ENCODE results near the gene TNP2.

DNA sequence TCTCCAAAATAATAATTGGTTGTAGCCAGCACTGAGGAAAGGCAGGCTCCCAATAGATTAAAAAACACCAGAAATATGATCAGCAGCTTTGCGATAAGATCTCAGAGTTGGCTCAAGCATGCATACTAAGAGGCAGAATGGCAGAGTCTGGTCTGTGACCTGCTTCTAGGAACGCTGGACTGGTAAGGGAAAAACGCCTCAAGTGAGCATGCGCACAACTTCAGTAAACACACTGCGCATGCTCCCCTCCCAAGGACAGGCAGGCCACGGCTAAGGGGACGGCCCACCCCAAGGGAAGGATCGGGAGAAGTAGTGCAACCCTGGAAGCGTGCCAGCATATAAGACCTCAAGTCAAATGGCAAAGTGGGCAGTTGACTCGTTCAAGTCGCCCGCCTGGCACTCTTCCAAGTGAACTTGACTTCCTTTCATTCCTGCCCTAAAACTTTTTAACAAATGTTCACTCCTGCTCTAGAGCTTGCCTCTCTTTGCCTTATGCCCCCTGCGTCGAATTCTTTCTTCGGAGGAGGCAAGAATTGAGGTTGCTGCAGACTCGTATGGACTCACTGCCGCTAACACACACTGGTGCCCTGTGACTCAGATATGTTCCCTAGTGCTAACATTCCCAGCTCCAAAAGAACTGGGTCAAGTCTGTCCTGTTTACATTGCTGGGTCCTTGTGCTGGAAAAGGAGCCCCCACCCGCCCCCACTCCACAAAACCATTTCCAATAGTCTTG lies 34.4 kb upstream of the TNP2 start:
- TF ChIP-seq, protein P1, sequence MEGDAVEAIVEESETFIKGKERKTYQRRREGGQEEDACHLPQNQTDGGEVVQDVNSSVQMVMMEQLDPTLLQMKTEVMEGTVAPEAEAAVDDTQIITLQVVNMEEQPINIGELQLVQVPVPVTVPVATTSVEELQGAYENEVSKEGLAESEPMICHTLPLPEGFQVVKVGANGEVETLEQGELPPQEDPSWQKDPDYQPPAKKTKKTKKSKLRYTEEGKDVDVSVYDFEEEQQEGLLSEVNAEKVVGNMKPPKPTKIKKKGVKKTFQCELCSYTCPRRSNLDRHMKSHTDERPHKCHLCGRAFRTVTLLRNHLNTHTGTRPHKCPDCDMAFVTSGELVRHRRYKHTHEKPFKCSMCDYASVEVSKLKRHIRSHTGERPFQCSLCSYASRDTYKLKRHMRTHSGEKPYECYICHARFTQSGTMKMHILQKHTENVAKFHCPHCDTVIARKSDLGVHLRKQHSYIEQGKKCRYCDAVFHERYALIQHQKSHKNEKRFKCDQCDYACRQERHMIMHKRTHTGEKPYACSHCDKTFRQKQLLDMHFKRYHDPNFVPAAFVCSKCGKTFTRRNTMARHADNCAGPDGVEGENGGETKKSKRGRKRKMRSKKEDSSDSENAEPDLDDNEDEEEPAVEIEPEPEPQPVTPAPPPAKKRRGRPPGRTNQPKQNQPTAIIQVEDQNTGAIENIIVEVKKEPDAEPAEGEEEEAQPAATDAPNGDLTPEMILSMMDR (IDR thresholded peaks at IDR 0.05; ENCODE audit: low read length), result no peak
- no peak for TF ChIP-seq EZH2 (IDR thresholded peaks at IDR 0.05; ENCODE audit: borderline replicate concordance, low read length)
